ENCODE results near the gene MAST4.

GRCh38 chr5:67032921-67033664, 436.9 kb downstream of the MAST4 start:
- TF ChIP-seq CTCF (IDR thresholded peaks at IDR 0.05; ENCODE audit: low read depth, low read length, missing input control): no peak
- no peak for TF ChIP-seq RAD21 (IDR thresholded peaks at IDR 0.05)
- TF ChIP-seq FOXA1 (IDR thresholded peaks at IDR 0.05): no peak
- TF ChIP-seq, protein P1, sequence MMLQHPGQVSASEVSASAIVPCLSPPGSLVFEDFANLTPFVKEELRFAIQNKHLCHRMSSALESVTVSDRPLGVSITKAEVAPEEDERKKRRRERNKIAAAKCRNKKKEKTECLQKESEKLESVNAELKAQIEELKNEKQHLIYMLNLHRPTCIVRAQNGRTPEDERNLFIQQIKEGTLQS (IDR thresholded peaks at IDR 0.05): no peak
- TF ChIP-seq TAF1 (conservative IDR thresholded peaks at IDR 0.05): no peak
- TF ChIP-seq MAX (IDR thresholded peaks at IDR 0.05): no peak
- TF ChIP-seq YY1 (IDR thresholded peaks at IDR 0.05): no peak
- TF ChIP-seq JUND (IDR thresholded peaks at IDR 0.05): no peak
- TF ChIP-seq REST (IDR thresholded peaks at IDR 0.05): no peak
- TF ChIP-seq GABPA (IDR thresholded peaks at IDR 0.05 in 1 of 2, conservative IDR thresholded peaks at IDR 0.05 in 1 of 2): no peak
- TF ChIP-seq EGR1 (IDR thresholded peaks at IDR 0.05; ENCODE audit: low read depth in 2 of 2): no peak
- no peak for TF ChIP-seq HNF4G (IDR thresholded peaks at IDR 0.05)
- TF ChIP-seq, protein P2, sequence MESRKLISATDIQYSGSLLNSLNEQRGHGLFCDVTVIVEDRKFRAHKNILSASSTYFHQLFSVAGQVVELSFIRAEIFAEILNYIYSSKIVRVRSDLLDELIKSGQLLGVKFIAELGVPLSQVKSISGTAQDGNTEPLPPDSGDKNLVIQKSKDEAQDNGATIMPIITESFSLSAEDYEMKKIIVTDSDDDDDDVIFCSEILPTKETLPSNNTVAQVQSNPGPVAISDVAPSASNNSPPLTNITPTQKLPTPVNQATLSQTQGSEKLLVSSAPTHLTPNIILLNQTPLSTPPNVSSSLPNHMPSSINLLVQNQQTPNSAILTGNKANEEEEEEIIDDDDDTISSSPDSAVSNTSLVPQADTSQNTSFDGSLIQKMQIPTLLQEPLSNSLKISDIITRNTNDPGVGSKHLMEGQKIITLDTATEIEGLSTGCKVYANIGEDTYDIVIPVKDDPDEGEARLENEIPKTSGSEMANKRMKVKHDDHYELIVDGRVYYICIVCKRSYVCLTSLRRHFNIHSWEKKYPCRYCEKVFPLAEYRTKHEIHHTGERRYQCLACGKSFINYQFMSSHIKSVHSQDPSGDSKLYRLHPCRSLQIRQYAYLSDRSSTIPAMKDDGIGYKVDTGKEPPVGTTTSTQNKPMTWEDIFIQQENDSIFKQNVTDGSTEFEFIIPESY (IDR thresholded peaks at IDR 0.05): no peak
- TF ChIP-seq SP1 (IDR thresholded peaks at IDR 0.05): no peak

Measured in liver (tissue), 3 donors.